Mesendoderm (in vitro differentiated cells): ENCODE results near the gene MYBPC3.
"Not testable (repeated sequence)": the region's sequence is repeated elsewhere in the genome, so short reads cannot be mapped to it uniquely, and the experiment has no call there.

ENCODE experiments used
- DNase-seq: peaks from one replicate; pipeline ENCODE4 v3.0.0; 2013
- H2AK5ac ChIP-seq: 2 replicates; pipeline ENCODE4 v1.6.1; 2013; ENCODE audit warnings: low read length, inconsistent platforms
- H2BK120ac ChIP-seq: 2 replicates; pipeline ENCODE4 v1.6.1; 2013; ENCODE audit warnings: low read depth, mild to moderate bottlenecking, low read length, moderate library complexity, mixed read lengths
- H2BK15ac ChIP-seq: replicated peaks from 2 replicates; pipeline ENCODE4 v1.6.1; 2013; ENCODE audit warnings: low read depth, mild to moderate bottlenecking, moderate library complexity
- H2BK5ac ChIP-seq: 2 replicates; pipeline ENCODE4 v1.6.1; 2013; ENCODE audit warnings: low read length, inconsistent platforms
- H3K18ac ChIP-seq: 2 replicates; pipeline ENCODE4 v1.6.1; 2013; ENCODE audit warnings: mild to moderate bottlenecking, low read length, mixed read lengths
- H3K23ac ChIP-seq: one replicate; pipeline ENCODE4 v1.6.1; 2013; ENCODE audit warnings: low read length
- H3K27ac ChIP-seq: 2 replicates; pipeline ENCODE4 v1.5.1; 2013; ENCODE audit warnings: low read depth, mild to moderate bottlenecking, inconsistent platforms, low read length, moderate library complexity
- H3K27me3 ChIP-seq: 2 replicates; pipeline ENCODE4 v1.6.1; 2013; ENCODE audit warnings: low read length, control low read depth, mild to moderate bottlenecking, inconsistent platforms; ENCODE audit not compliant: insufficient read depth, poor library complexity
- H3K36me3 ChIP-seq: 2 replicates; pipeline ENCODE4 v1.6.1; 2013; ENCODE audit warnings: low read length, inconsistent platforms; ENCODE audit not compliant: control insufficient read depth, insufficient read depth
- H3K4ac ChIP-seq: one replicate; pipeline ENCODE4 v1.6.1; 2013; ENCODE audit warnings: low read depth, mild to moderate bottlenecking, low read length, moderate library complexity
- H3K4me1 ChIP-seq: 2 replicates; pipeline ENCODE4 v1.6.1; 2013; ENCODE audit warnings: low read depth, low read length, inconsistent platforms; ENCODE audit not compliant: control insufficient read depth
- H3K4me2 ChIP-seq: 2 replicates; pipeline ENCODE4 v1.6.1; 2013; ENCODE audit warnings: low read length
- H3K4me3 ChIP-seq: 2 replicates; pipeline ENCODE4 v1.5.1; 2013; ENCODE audit warnings: mild to moderate bottlenecking, low read length
- H3K56ac ChIP-seq: one replicate; pipeline ENCODE4 v1.6.1; 2013; ENCODE audit warnings: low read length
- H3K79me1 ChIP-seq: 2 replicates; pipeline ENCODE4 v1.6.1; 2013; ENCODE audit warnings: low read length, inconsistent platforms
- H3K79me2 ChIP-seq: 2 replicates; pipeline ENCODE4 v1.6.1; 2013; ENCODE audit warnings: mild to moderate bottlenecking, low read length; ENCODE audit not compliant: control insufficient read depth, insufficient read depth
- H3K9ac ChIP-seq: 2 replicates; pipeline ENCODE4 v1.6.1; 2013; ENCODE audit warnings: low read length, inconsistent platforms
- H4K5ac ChIP-seq: one replicate; pipeline ENCODE4 v1.6.1; 2013; ENCODE audit warnings: low read length
- H4K8ac ChIP-seq: one replicate; pipeline ENCODE4 v1.6.1; 2013; ENCODE audit warnings: low read depth, mild to moderate bottlenecking, control low read depth, low read length, moderate library complexity
- WGBS: extraction: QIAGEN DNeasy Blood & Tissue Kit; methylation state at CpG from one replicate; pipeline ENCODE4 v1.1.7; 2013; ENCODE audit warnings: low lambda C conversion rate, missing lambda C conversion rate; ENCODE audit not compliant: insufficient coverage; ENCODE audit errors: extremely low coverage; 5-methylcytosine and 5-hydroxymethylcytosine counted together

Gene MYBPC3

DNA sequence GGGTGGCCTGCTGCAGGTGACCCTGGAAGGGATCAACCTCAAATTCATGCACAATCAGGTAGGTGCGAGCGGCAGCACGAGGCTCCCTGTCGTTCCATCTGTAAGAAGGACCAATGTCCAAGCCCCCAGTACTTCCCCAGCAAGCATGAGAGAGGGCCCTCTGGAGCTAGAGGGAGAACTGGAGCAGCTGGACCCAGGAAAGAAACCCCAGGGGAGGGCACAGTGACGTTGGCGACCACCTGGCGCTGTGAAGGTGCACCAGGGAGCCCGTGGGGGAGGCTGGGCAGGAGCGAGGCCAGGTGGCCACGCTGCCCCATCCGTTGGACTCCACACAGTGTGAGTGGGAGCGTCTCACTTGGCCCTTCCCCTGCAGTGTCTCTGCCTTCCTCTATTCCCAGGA lies 28.0 kb downstream of the MYBPC3 start:
- H4K5ac ChIP-seq, result no peak overlapping the region
- no peaks in the 10 kb centered on the region for H3K4me1 ChIP-seq
- H3K27ac ChIP-seq, result no peak overlapping the region
- H3K18ac ChIP-seq, result no peak overlapping the region
- H3K4me2 ChIP-seq, result no peak overlapping the region
- no peak overlapping the region for H3K4ac ChIP-seq
- H2BK120ac ChIP-seq, result no peak overlapping the region
- H2BK15ac ChIP-seq, result no peak overlapping the region
- no peak overlapping the region for H3K56ac ChIP-seq
- DNase-seq, result no peak
- H3K23ac ChIP-seq, result no peak overlapping the region
- no peak overlapping the region for H4K8ac ChIP-seq
- no peak overlapping the region for H3K4me3 ChIP-seq
- no peak overlapping the region for H2AK5ac ChIP-seq
- H3K27me3 ChIP-seq, result no peaks in the 10 kb centered on the region
- peaks cover 4% of the 10 kb centered on the region for H3K36me3 ChIP-seq
- no peak overlapping the region for H3K9ac ChIP-seq
- H2BK5ac ChIP-seq, result no peak overlapping the region
- no peaks in the 10 kb centered on the region for H3K79me1 ChIP-seq
- WGBS, result no CpG with 5 or more reads among the region's 12 CpGs
- H3K79me2 ChIP-seq, result no peaks in the 10 kb centered on the region

DNA sequence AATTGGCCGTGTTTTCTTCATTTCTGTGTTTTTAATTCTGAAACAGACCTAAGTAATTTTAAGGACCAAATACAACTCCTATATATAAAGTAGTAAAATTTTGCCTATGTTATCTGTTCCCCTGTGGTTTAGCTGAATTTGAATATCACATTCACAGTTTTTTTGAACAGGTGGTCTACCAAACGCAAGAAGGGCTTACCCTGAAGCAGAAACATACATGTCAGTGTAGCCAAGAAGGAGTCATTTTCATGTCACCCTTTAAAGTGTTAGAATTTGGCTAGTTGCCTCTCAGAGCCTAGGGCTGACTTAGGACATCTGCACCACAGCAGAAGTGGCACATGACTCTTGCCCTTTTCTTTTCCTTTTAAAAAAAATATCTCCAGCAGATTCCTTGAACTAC lies 34.3 kb downstream of the MYBPC3 start:
- no peak overlapping the region for H2BK5ac ChIP-seq
- no peak overlapping the region for H3K9ac ChIP-seq
- WGBS, result no CpG with 5 or more reads among the region's 2 CpGs
- H3K4ac ChIP-seq, result no peak overlapping the region
- no peaks in the 10 kb centered on the region for H3K79me2 ChIP-seq
- no peaks in the 10 kb centered on the region for H3K4me1 ChIP-seq
- no peak overlapping the region for H4K5ac ChIP-seq
- no peak overlapping the region for H2BK120ac ChIP-seq
- no peak for DNase-seq
- H3K23ac ChIP-seq, result no peak overlapping the region
- no peaks in the 10 kb centered on the region for H3K27me3 ChIP-seq
- no peak overlapping the region for H4K8ac ChIP-seq
- H2BK15ac ChIP-seq, result no peak overlapping the region
- H3K4me2 ChIP-seq, result no peak overlapping the region
- H2AK5ac ChIP-seq, result no peak overlapping the region
- no peak overlapping the region for H3K4me3 ChIP-seq
- no peaks in the 10 kb centered on the region for H3K36me3 ChIP-seq
- no peak overlapping the region for H3K56ac ChIP-seq
- H3K79me1 ChIP-seq, result no peaks in the 10 kb centered on the region
- H3K27ac ChIP-seq, result no peak overlapping the region
- H3K18ac ChIP-seq, result no peak overlapping the region

GRCh38 chr11:47317064-47317828 lies 35.3 kb downstream of the MYBPC3 start:
- DNase-seq, result no peak
- H2BK15ac ChIP-seq, result no peak overlapping the region
- no peak overlapping the region for H3K56ac ChIP-seq
- no peak overlapping the region for H3K4me2 ChIP-seq
- no peak overlapping the region for H3K18ac ChIP-seq
- no peak overlapping the region for H2AK5ac ChIP-seq
- no peak overlapping the region for H4K8ac ChIP-seq
- H4K5ac ChIP-seq, result no peak overlapping the region
- no peak overlapping the region for H2BK5ac ChIP-seq
- WGBS, result no CpG with 5 or more reads among the region's 5 CpGs
- no peaks in the 10 kb centered on the region for H3K79me2 ChIP-seq
- H2BK120ac ChIP-seq, result no peak overlapping the region
- no peaks in the 10 kb centered on the region for H3K4me1 ChIP-seq
- H3K9ac ChIP-seq, result no peak overlapping the region
- no peak overlapping the region for H3K27ac ChIP-seq
- H3K4me3 ChIP-seq, result no peak overlapping the region
- no peaks in the 10 kb centered on the region for H3K36me3 ChIP-seq
- no peak overlapping the region for H3K23ac ChIP-seq
- no peaks in the 10 kb centered on the region for H3K79me1 ChIP-seq
- H3K27me3 ChIP-seq, result no peaks in the 10 kb centered on the region
- no peak overlapping the region for H3K4ac ChIP-seq

DNA sequence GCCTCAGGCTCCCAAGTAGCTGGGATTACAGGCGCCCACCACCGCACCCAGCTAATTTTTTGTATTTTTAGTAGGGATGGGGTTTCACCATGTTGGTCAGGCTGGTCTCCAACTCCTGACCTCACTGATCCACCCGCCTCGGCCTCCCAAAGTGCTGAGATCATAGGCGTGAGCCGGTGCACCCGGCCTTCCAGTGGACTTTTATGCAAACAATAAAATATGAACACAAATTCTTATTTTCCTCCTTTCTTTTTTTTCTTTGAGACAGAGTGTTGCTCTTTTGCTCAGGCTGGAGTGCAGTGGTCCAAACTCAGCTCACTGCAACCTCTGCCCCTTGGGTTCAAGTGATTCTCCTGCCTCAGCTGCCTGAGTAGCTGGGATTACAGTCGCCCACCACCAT lies 36.0 kb downstream of the MYBPC3 start:
- H4K5ac ChIP-seq, H4K8ac ChIP-seq, H3K27me3 ChIP-seq, H3K4me3 ChIP-seq, H3K27ac ChIP-seq, H3K4ac ChIP-seq, H2BK5ac ChIP-seq, H3K79me2 ChIP-seq, DNase-seq, H3K23ac ChIP-seq, H2BK15ac ChIP-seq, H3K4me1 ChIP-seq, H3K9ac ChIP-seq, H3K4me2 ChIP-seq, H2AK5ac ChIP-seq, H3K36me3 ChIP-seq, H3K79me1 ChIP-seq, H2BK120ac ChIP-seq, H3K18ac ChIP-seq, H3K56ac ChIP-seq: not testable (repeated sequence)
- no CpG with 5 or more reads among the region's 8 CpGs for WGBS

GRCh38 chr11:47314992-47315391 lies 37.5 kb downstream of the MYBPC3 start:
- Histone ChIP-seq H3K18ac (no peak overlapping the region), H3K79me1 (no peaks in the 10 kb centered on the region), H3K4me1 (no peaks in the 10 kb centered on the region), H3K23ac (no peak overlapping the region), H3K9ac (no peak overlapping the region), H3K4ac (no peak overlapping the region), H3K27me3 (no peaks in the 10 kb centered on the region), H3K4me2 (no peak overlapping the region), H2BK15ac (no peak overlapping the region), H3K27ac (no peak overlapping the region), H4K8ac (no peak overlapping the region), H2BK120ac (no peak overlapping the region), H3K4me3 (no peak overlapping the region), H3K36me3 (peaks cover 2% of the 10 kb centered on the region), H2BK5ac (no peak overlapping the region), H2AK5ac (no peak overlapping the region), H3K79me2 (no peaks in the 10 kb centered on the region), H3K56ac (no peak overlapping the region), H4K5ac (no peak overlapping the region)
- no peak for DNase-seq
- no CpG with 5 or more reads among the region's 5 CpGs for WGBS
